CD4-positive, alpha-beta T cell treated with Interferon gamma for 1 hour (primary cell): Measurements from ENCODE around the gene MS4A4A.

Experiments used
- DNase-seq: peaks from one replicate; pipeline ENCODE4 v3.0.0-alpha.2; 2020

MS4A4A gene

GRCh38 chr11:60305906-60306619, 25.6 kb downstream of the MS4A4A start:
- DNase-seq: no peak

GRCh38 chr11:60307507-60308195, 27.2 kb downstream of the MS4A4A start:
- no peak for DNase-seq

GRCh38 chr11:60310407-60310998, 30.0 kb downstream of the MS4A4A start:
- DNase-seq: peak; percentile 11

GRCh38 chr11:60314635-60315321, 34.3 kb downstream of the MS4A4A start:
- no peak for DNase-seq

GRCh38 chr11:60315871-60316270, 35.4 kb downstream of the MS4A4A start:
- no peak for DNase-seq

- no peak for DNase-seq
Observed at GRCh38 chr11:60316317-60316716, 35.9 kb downstream of the MS4A4A start.

- DNase-seq: no peak
Observed at GRCh38 chr11:60318726-60319125, 38.3 kb downstream of the MS4A4A start.

- DNase-seq: no peak
Observed at GRCh38 chr11:60321051-60321450, 40.6 kb downstream of the MS4A4A start.

- DNase-seq: no peak
Observed at GRCh38 chr11:60326955-60327354, 46.5 kb downstream of the MS4A4A start, which contains the start of gene MS4A6E. Gene MS4A6E (plus strand): TSS chr11:60327255. CDS start chr11:60334896, 7,641 bp downstream.

- DNase-seq: no peak
Observed at GRCh38 chr11:60328460-60328859, 48.0 kb downstream of the MS4A4A start.

GRCh38 chr11:60332846-60333245, 52.4 kb downstream of the MS4A4A start:
- DNase-seq: no peak

- peak; percentile 49 for DNase-seq
Observed at GRCh38 chr11:60334005-60334620, 53.6 kb downstream of the MS4A4A start.

- no peak for DNase-seq
Observed at GRCh38 chr11:60336767-60337391, 56.4 kb downstream of the MS4A4A start.

- no peak for DNase-seq
Observed at GRCh38 chr11:60338053-60338452, 57.6 kb downstream of the MS4A4A start.

GRCh38 chr11:60339356-60339755, 58.9 kb downstream of the MS4A4A start:
- no peak for DNase-seq

GRCh38 chr11:60343094-60343704, 62.7 kb downstream of the MS4A4A start:
- DNase-seq: no peak

GRCh38 chr11:60344146-60344545, 63.7 kb downstream of the MS4A4A start:
- no peak for DNase-seq

- DNase-seq: peak; percentile 8
Observed at GRCh38 chr11:60345489-60345888, 65.0 kb downstream of the MS4A4A start.

- no peak for DNase-seq
Observed at GRCh38 chr11:60347084-60347797, 66.8 kb downstream of the MS4A4A start.

- no peak for DNase-seq
Observed at GRCh38 chr11:60348116-60348515, 67.7 kb downstream of the MS4A4A start.

GRCh38 chr11:60349990-60350389, 69.5 kb downstream of the MS4A4A start:
- no peak for DNase-seq
